HUES6 (cell line): ENCODE data around the gene UBE2S.
A peak's percentile ranks its signal among the peaks of the same experiment; 100 is the strongest.

Source experiments
- H3K27ac ChIP-seq: 2 replicates; pipeline ENCODE4 v1.7.0; 2013; ENCODE audit warnings: low read depth, mild to moderate bottlenecking, low read length, inconsistent platforms
- H3K27me3 ChIP-seq: 2 replicates; pipeline ENCODE4 v1.6.1; 2013; ENCODE audit warnings: low read length; ENCODE audit not compliant: control insufficient read depth, insufficient read depth
- H3K36me3 ChIP-seq: 2 replicates; pipeline ENCODE4 v1.6.1; 2013; ENCODE audit warnings: low read length; ENCODE audit not compliant: control insufficient read depth, insufficient read depth
- H3K4me1 ChIP-seq: 2 replicates; pipeline ENCODE4 v1.6.1; 2013; ENCODE audit warnings: low read length; ENCODE audit not compliant: control insufficient read depth, insufficient read depth
- H3K4me3 ChIP-seq: 2 replicates; pipeline ENCODE4 v1.5.1; 2013; ENCODE audit warnings: low read depth, low read length
- H3K9ac ChIP-seq: one replicate; pipeline ENCODE4 v1.6.1; 2013; ENCODE audit warnings: mild to moderate bottlenecking, low read length
- H3K9me3 ChIP-seq: 2 replicates; pipeline ENCODE4 v1.6.1; 2013; ENCODE audit warnings: low read depth, low read length; ENCODE audit not compliant: control insufficient read depth, insufficient read depth

Gene UBE2S

GRCh38 chr19:55387736-55388497 lies 19.7 kb downstream of the UBE2S start:
- Histone ChIP-seq H3K36me3 (peaks cover 45% of the 10 kb centered on the region), H3K4me1 (peaks cover 64% of the 10 kb centered on the region), H3K27ac (no peak overlapping the region), H3K27me3 (peaks cover under 1% of the 10 kb centered on the region; the same call in 1 of the 2 replicates), H3K9ac (peak overlapping the region; percentile 96), H3K9me3 (no peaks in the 10 kb centered on the region), H3K4me3 (peak overlapping the region; percentile 92)

- peaks cover 14% of the 10 kb centered on the region for H3K27me3 ChIP-seq
- peak overlapping the region; percentile 96 for H3K9ac ChIP-seq
- H3K4me3 ChIP-seq: peak overlapping the region; percentile 92
- peaks cover 45% of the 10 kb centered on the region for H3K36me3 ChIP-seq
- no peaks in the 10 kb centered on the region for H3K9me3 ChIP-seq
- H3K27ac ChIP-seq: no peak overlapping the region
- peaks cover 52% of the 10 kb centered on the region for H3K4me1 ChIP-seq
These were observed 21.1 kb downstream of the UBE2S start for GRCh38 chr19:55386493-55386971.

GRCh38 chr19:55385724-55386492 lies 21.7 kb downstream of the UBE2S start, which contains the start of gene RPL28:
Gene RPL28, plus strand, starts transcription at chr19:55385932. Its CDS starts 426 bp downstream, at chr19:55386358.
- no peaks in the 10 kb centered on the region for H3K9me3 ChIP-seq
- peaks cover 45% of the 10 kb centered on the region for H3K36me3 ChIP-seq
- H3K27me3 ChIP-seq: peaks cover 15% of the 10 kb centered on the region
- H3K4me3 ChIP-seq: peak within 1 kb of the TSS; percentile 92
- H3K4me1 ChIP-seq: peaks cover 48% of the 10 kb centered on the region
- peak within 1 kb of the TSS; percentile 44 for H3K27ac ChIP-seq
- peak within 1 kb of the TSS; percentile 96 for H3K9ac ChIP-seq

GRCh38 chr19:55384920-55385723 lies 22.5 kb downstream of the UBE2S start:
- Histone ChIP-seq H3K9ac (peak overlapping the region; percentile 70), H3K27ac (peak overlapping the region; percentile 44), H3K4me3 (peak overlapping the region; percentile 92), H3K9me3 (no peaks in the 10 kb centered on the region), H3K36me3 (peaks cover 43% of the 10 kb centered on the region), H3K27me3 (peaks cover 15% of the 10 kb centered on the region), H3K4me1 (peaks cover 41% of the 10 kb centered on the region)

- Histone ChIP-seq H3K4me3 (peak within 1 kb of the TSS; percentile 92), H3K27ac (no peak within 1 kb of the TSS), H3K9me3 (no peaks in the 10 kb centered on the region)
These were observed 23.3 kb downstream of the UBE2S start, which contains the start of gene TMEM238 for GRCh38 chr19:55384131-55384919. Gene TMEM238, minus strand, starts transcription at chr19:55384292. Its CDS starts 33 bp downstream, at chr19:55384259.

GRCh38 chr19:55383279-55384130 lies 24.1 kb downstream of the UBE2S start:
- H3K9me3 ChIP-seq: no peaks in the 10 kb centered on the region
- H3K27me3 ChIP-seq: peaks cover 26% of the 10 kb centered on the region
- peaks cover 25% of the 10 kb centered on the region for H3K4me1 ChIP-seq
- peaks cover 27% of the 10 kb centered on the region for H3K36me3 ChIP-seq
- peak overlapping the region; percentile 70 for H3K9ac ChIP-seq
- no peak overlapping the region for H3K27ac ChIP-seq
- H3K4me3 ChIP-seq: peak overlapping the region; percentile 92

More at GRCh38 chr19:55384131-55384919, 23.3 kb downstream of the UBE2S start, which contains the start of gene TMEM238:
- H3K4me1 ChIP-seq: peaks cover 33% of the 10 kb centered on the region
- peaks cover 18% of the 10 kb centered on the region for H3K27me3 ChIP-seq
- peak within 1 kb of the TSS; percentile 70 for H3K9ac ChIP-seq
- peaks cover 35% of the 10 kb centered on the region for H3K36me3 ChIP-seq

GRCh38 chr19:55382522-55383054 lies 25.0 kb downstream of the UBE2S start:
- Histone ChIP-seq H3K27me3 (peaks cover 32% of the 10 kb centered on the region), H3K4me3 (no peak overlapping the region), H3K9ac (no peak overlapping the region), H3K9me3 (no peaks in the 10 kb centered on the region), H3K27ac (no peak overlapping the region), H3K4me1 (peaks cover 22% of the 10 kb centered on the region), H3K36me3 (peaks cover 18% of the 10 kb centered on the region)

- H3K27me3 ChIP-seq: peaks cover 35% of the 10 kb centered on the region
- no peak overlapping the region for H3K4me3 ChIP-seq
- H3K27ac ChIP-seq: no peak overlapping the region
- H3K9ac ChIP-seq: no peak overlapping the region
- H3K36me3 ChIP-seq: peaks cover 12% of the 10 kb centered on the region
- H3K4me1 ChIP-seq: peaks cover 20% of the 10 kb centered on the region
- no peaks in the 10 kb centered on the region for H3K9me3 ChIP-seq
These were observed 25.6 kb downstream of the UBE2S start for GRCh38 chr19:55382013-55382412.

GRCh38 chr19:55379174-55379573 lies 28.4 kb downstream of the UBE2S start:
- H3K4me3 ChIP-seq: no peak overlapping the region
- H3K4me1 ChIP-seq: peaks cover 27% of the 10 kb centered on the region
- no peaks in the 10 kb centered on the region for H3K36me3 ChIP-seq
- H3K27ac ChIP-seq: no peak overlapping the region
- no peaks in the 10 kb centered on the region for H3K9me3 ChIP-seq
- no peak overlapping the region for H3K9ac ChIP-seq
- H3K27me3 ChIP-seq: peaks cover 38% of the 10 kb centered on the region
